Measurements from ENCODE around the gene EML4. TPM values are rescaled to one million over a fixed set of nuclear protein-coding genes. Genes with fewer than 3 reads are reported as not detected.

EML4 gene
- total and polyA plus RNA-seq, 8 donors: 12.5 to 44.0 (median 33.2) TPM

DNA sequence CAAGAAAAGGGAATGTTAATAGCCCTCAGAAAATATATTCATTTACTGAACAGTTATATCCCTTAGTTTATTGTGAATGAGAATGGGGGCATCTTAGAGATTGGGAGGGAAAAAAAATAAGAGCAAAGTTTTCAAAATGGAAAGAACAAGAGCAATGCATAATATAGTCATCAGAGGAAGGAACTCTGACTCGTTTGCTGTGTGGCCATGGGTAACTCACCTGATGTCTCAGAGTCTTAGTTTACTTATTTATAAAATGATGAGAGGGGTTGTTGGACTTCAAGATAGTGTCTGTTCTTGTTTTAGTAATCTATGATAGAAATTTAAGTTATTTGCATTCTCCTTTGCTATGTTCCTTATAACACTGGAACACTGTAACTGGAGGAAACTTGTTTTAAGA is 70.7 kb downstream of the EML4 start:
- DNase-seq (no peak), FAIRE-seq (no peak), ATAC-seq (no peak)
- Histone ChIP-seq H3K27ac (peak overlapping the region in 1 of 4 donors; percentile 28), H3K4me1 (peaks cover 8 to 32% (median 22%) of the 10 kb centered on the region in 3 donors), H3K36me3 (no peaks in the 10 kb centered on the region), H3K27me3 (no peaks in the 10 kb centered on the region), H3K4me3 (no peak overlapping the region), H3K9me3 (no peaks in the 10 kb centered on the region)
- 38 to 45% methylated on average over 1 of the region's 1 CpG for WGBS, 2 donors
- intact Hi-C loops (cut with DNase I): no loop called here
- TF ChIP-seq, protein P1, sequence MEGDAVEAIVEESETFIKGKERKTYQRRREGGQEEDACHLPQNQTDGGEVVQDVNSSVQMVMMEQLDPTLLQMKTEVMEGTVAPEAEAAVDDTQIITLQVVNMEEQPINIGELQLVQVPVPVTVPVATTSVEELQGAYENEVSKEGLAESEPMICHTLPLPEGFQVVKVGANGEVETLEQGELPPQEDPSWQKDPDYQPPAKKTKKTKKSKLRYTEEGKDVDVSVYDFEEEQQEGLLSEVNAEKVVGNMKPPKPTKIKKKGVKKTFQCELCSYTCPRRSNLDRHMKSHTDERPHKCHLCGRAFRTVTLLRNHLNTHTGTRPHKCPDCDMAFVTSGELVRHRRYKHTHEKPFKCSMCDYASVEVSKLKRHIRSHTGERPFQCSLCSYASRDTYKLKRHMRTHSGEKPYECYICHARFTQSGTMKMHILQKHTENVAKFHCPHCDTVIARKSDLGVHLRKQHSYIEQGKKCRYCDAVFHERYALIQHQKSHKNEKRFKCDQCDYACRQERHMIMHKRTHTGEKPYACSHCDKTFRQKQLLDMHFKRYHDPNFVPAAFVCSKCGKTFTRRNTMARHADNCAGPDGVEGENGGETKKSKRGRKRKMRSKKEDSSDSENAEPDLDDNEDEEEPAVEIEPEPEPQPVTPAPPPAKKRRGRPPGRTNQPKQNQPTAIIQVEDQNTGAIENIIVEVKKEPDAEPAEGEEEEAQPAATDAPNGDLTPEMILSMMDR (IDR thresholded peaks at IDR 0.05): no peak

DNA sequence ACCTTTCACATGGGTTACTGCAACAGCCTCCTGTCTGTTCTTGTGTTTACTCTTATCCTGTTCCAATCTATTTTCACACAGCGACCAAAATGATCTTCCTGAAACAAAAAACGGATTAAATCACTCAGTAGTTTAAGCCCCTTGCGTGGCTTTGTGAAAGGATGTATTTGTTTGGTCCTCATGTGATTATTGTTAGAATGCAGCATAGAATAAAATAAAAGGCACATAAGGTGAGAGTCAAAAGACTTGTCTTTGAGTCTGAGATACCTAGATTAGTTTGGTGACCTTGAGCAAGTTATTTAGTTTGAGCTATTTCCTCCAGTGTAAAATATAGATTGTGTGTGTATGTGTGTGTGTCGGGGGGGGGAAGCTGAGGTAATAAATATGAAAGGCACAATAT is 72.4 kb downstream of the EML4 start:
- intact Hi-C loops (cut with DNase I): no loop called here
- H3K9me3 ChIP-seq: no peaks in the 10 kb centered on the region
- WGBS, 2 donors: 17 to 23% methylated on average over 4 of the region's 4 CpGs
- H3K4me1 ChIP-seq: peaks cover 8 to 32% (median 22%) of the 10 kb centered on the region in 3 donors
- peak in 1 of 4 donors; percentile 22 for ATAC-seq
- H3K4me3 ChIP-seq: no peak overlapping the region
- H3K36me3 ChIP-seq: no peaks in the 10 kb centered on the region
- DNase-seq: no peak
- FAIRE-seq: no peak
- H3K27me3 ChIP-seq: no peaks in the 10 kb centered on the region
- peak overlapping the region in 2 of 4 donors; percentile 13 to 20 for H3K27ac ChIP-seq
- TF ChIP-seq, protein P1 (IDR thresholded peaks at IDR 0.05): no peak

DNA sequence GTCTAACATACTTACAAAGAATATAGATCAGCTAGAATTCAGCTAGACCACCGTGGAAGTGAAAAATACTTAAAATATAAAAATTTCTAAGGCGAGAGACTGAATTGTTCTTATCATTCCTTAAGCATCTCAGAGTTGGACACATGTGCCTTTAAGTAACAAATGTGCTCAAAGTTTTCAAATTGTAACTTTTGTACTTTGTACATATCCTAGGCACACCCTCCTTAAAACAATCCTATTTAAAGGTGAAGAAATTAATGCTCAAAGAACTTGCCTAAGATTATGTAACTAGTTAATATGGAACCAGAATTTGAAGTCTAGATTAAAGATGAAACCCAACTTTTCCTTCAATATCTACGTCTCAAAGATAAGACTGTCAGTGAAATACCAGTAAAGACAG is 74.1 kb downstream of the EML4 start:
- no peaks in the 10 kb centered on the region for H3K9me3 ChIP-seq
- H3K4me1 ChIP-seq: peaks cover 8 to 32% (median 20%) of the 10 kb centered on the region in 3 donors
- ATAC-seq (no peak), FAIRE-seq (no peak), DNase-seq (no peak)
- 66 to 71% methylated on average over 3 of the region's 3 CpGs for WGBS, 2 donors
- no peaks in the 10 kb centered on the region for H3K27me3 ChIP-seq
- no peaks in the 10 kb centered on the region for H3K36me3 ChIP-seq
- TF ChIP-seq, protein P1 (IDR thresholded peaks at IDR 0.05): no peak
- H3K27ac ChIP-seq: no peak overlapping the region
- intact Hi-C loops (cut with DNase I): no loop called here
- H3K4me3 ChIP-seq: no peak overlapping the region

- no peak for FAIRE-seq
- no peak overlapping the region for H3K27ac ChIP-seq
- H3K9me3 ChIP-seq: no peaks in the 10 kb centered on the region
- intact Hi-C loops (cut with DNase I): no loop called here
- no peak overlapping the region for H3K4me3 ChIP-seq
- H3K27me3 ChIP-seq: no peaks in the 10 kb centered on the region
- peaks cover 8 to 28% (median 19%) of the 10 kb centered on the region in 3 donors for H3K4me1 ChIP-seq
- no peak for DNase-seq
- no peak for ATAC-seq
- H3K36me3 ChIP-seq: no peaks in the 10 kb centered on the region
- 67 to 80% methylated on average over 2 of the region's 2 CpGs for WGBS, 2 donors
- TF ChIP-seq, protein P1 (IDR thresholded peaks at IDR 0.05): no peak
These were observed 75.4 kb downstream of the EML4 start for GRCh38 chr2:42244520-42244919.

DNA sequence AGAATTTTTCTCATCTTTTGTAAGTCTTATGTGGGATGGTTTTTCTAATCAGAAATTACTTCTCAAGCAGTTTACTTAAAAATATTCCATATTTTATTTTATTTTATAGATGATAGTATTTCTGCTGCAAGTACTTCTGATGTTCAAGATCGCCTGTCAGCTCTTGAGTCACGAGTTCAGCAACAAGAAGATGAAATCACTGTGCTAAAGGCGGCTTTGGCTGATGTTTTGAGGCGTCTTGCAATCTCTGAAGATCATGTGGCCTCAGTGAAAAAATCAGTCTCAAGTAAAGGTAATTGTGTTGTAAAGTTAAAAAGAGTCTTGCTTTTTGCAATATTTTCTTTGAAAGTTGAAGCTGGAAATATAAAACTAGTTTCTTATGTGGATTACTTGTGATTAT is 76.2 kb downstream of the EML4 start:
- Histone ChIP-seq H3K27me3 (no peaks in the 10 kb centered on the region), H3K27ac (no peak overlapping the region), H3K9me3 (no peaks in the 10 kb centered on the region), H3K4me1 (peaks cover 11 to 30% (median 19%) of the 10 kb centered on the region in 3 donors), H3K36me3 (no peaks in the 10 kb centered on the region), H3K4me3 (no peak overlapping the region)
- FAIRE-seq (no peak), DNase-seq (no peak), ATAC-seq (no peak)
- 90 to 94% methylated on average over 4 of the region's 4 CpGs for WGBS, 2 donors
- intact Hi-C loops (cut with DNase I): no loop called here
- TF ChIP-seq, protein P1 (IDR thresholded peaks at IDR 0.05): no peak
